ENCODE measurements around the gene SDR39U1.
"Not testable (repeated sequence)": the region's sequence is repeated elsewhere in the genome, so short reads cannot be mapped to it uniquely, and the experiment has no call there.

SDR39U1 gene

GRCh38 chr14:24463017-24463883, 20.7 kb upstream of the SDR39U1 start:
- no peak for ATAC-seq (ENCODE audit: low read depth)
- Mint-ChIP-seq H3K27ac (no peak overlapping the region), H3K36me3 (peaks cover 13% of the 10 kb centered on the region), H3K4me3 (no peak overlapping the region), H3K9me3 (no peaks in the 10 kb centered on the region), H3K4me1 (peaks cover 7% of the 10 kb centered on the region), H3K27me3 (no peaks in the 10 kb centered on the region)
- DNase-seq (ENCODE audit: low spot score in 2 of 2) = no peak

- DNase-seq (ENCODE audit: low spot score in 2 of 2) (no peak), ATAC-seq (ENCODE audit: low read depth) (no peak)
- Mint-ChIP-seq H3K4me3 (no peak overlapping the region), H3K9me3 (no peaks in the 10 kb centered on the region), H3K27ac (no peak overlapping the region), H3K4me1 (peaks cover 7% of the 10 kb centered on the region), H3K27me3 (no peaks in the 10 kb centered on the region), H3K36me3 (peaks cover 12% of the 10 kb centered on the region)
Observed at GRCh38 chr14:24461336-24461735, 18.8 kb upstream of the SDR39U1 start.

DNA sequence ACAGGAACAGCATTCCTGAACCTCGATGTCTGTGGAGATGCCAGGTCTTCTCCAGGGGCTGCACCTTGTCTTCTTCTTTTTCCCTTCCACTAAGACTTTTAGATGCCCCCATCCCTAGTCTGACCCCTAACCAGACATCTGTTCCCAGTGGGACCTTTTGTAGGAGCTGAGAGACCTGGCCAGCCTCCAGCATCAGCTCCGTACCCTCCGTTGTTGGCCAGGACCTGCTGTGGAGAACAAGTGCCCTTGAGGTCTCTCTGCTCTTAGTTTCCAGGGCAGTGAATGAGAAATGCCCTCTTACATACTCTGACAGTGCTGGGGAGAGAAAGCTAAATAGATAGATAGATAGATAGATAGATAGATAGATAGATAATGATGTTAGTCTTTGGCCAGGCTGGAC, 16.8 kb upstream of the SDR39U1 start:
- DNase-seq (ENCODE audit: low spot score in 2 of 2) = no peak
- Mint-ChIP-seq H3K36me3 (peaks cover 13% of the 10 kb centered on the region), H3K27me3 (no peaks in the 10 kb centered on the region), H3K4me3 (no peak overlapping the region), H3K9me3 (no peaks in the 10 kb centered on the region), H3K27ac (no peak overlapping the region), H3K4me1 (peaks cover 4% of the 10 kb centered on the region)
- ATAC-seq (ENCODE audit: low read depth) = no peak

DNA sequence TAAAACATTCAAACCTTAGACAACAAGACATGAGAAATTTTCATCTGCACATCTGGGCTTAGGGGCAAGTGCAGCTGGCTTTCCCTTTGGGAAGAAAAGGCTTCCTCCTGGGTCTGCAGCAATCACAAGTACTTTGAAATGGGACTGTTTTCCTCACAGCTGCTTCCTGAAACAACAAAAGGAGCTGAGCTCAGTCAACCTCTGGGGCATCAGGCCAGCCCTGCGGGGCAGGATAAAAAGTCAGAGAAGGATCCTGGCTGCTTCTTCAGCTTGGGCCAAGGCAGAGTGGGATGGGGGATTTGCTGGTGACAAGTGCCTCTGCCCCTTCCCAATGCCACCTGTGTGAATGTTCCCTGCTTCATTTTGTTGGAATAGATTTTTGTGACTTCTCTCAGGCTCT, 16.2 kb upstream of the SDR39U1 start:
- Mint-ChIP-seq H3K9me3 (peaks cover 5% of the 10 kb centered on the region), H3K27me3 (no peaks in the 10 kb centered on the region), H3K4me3 (no peak overlapping the region), H3K4me1 (peaks cover 2% of the 10 kb centered on the region), H3K36me3 (peaks cover 18% of the 10 kb centered on the region), H3K27ac (no peak overlapping the region)
- no peak for DNase-seq (ENCODE audit: low spot score in 2 of 2)
- ATAC-seq (ENCODE audit: low read depth) = no peak

- H3K4me3 Mint-ChIP-seq = no peak overlapping the region
- peaks cover 26% of the 10 kb centered on the region for H3K36me3 Mint-ChIP-seq
- ATAC-seq (ENCODE audit: low read depth) = no peak
- DNase-seq (ENCODE audit: low spot score in 2 of 2) = no peak
- no peak overlapping the region for H3K27ac Mint-ChIP-seq
- H3K9me3 Mint-ChIP-seq = peaks cover 7% of the 10 kb centered on the region
- no peaks in the 10 kb centered on the region for H3K4me1 Mint-ChIP-seq
- H3K27me3 Mint-ChIP-seq = no peaks in the 10 kb centered on the region
Observed at GRCh38 chr14:24456980-24457379, 14.4 kb upstream of the SDR39U1 start.

DNA sequence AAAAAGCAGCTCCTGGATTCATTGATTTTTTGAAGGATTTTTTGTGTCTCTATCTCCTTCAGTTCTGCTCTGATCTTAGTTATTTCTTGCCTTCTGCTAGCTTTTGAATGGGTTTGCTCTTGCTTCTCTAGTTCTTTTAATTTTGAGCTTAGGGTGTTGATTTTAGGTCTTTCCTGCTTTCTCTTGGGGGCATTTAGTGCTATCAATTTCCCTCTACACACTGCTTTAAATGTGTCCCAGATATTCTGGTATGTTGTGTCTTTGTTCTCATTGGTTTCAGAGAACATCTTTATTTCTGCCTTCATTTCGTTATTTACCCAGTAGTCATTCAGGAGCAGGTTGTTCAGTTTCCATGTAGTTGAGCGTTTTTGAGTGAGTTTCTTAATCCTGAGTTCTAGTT, 8.3 kb upstream of the SDR39U1 start:
- not testable (repeated sequence) for H3K27me3 Mint-ChIP-seq; H3K27ac Mint-ChIP-seq; H3K9me3 Mint-ChIP-seq; H3K4me3 Mint-ChIP-seq; H3K4me1 Mint-ChIP-seq; ATAC-seq (ENCODE audit: low read depth); DNase-seq (ENCODE audit: low spot score in 2 of 2)
- H3K36me3 Mint-ChIP-seq = peaks cover 31% of the 10 kb centered on the region

DNA sequence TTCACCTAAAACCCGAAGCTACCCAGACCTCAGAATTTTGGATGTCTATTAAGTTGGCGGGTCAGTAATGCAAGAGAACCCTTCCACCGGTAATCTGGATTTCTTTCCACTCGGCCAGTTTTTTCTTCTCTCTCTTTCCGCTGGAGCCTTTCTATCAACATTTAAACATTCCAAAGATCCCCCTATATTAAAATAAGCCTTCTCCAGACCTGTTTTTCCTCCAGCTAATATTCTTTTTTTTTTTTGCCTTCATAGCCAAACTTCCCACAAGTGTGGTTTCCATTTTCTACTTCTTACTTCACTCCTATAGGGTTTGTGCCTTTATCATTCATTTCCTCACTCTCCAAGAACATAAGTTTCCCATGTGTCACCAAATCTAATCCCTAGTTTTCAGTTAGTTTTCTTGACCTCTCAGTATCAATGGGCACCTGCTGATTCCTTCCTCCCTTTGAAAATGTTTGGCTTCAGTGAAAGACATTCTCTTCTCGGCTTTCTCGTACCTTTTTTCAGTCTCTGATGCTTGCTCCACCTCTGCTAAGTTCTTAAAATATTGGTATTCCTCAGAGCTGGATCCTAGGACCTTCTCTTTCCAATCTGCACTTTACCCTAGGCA, 583 bp upstream of the SDR39U1 start:
- no peak for ATAC-seq (ENCODE audit: low read depth)
- H3K4me1 Mint-ChIP-seq = peaks cover 13% of the 10 kb centered on the region
- H3K4me3 Mint-ChIP-seq = peak overlapping the region; percentile 88
- DNase-seq (ENCODE audit: low spot score in 2 of 2) = no peak
- H3K9me3 Mint-ChIP-seq = peaks cover 2% of the 10 kb centered on the region
- H3K27ac Mint-ChIP-seq = peak overlapping the region; percentile 92
- peaks cover 16% of the 10 kb centered on the region for H3K36me3 Mint-ChIP-seq
- no peaks in the 10 kb centered on the region for H3K27me3 Mint-ChIP-seq

DNA sequence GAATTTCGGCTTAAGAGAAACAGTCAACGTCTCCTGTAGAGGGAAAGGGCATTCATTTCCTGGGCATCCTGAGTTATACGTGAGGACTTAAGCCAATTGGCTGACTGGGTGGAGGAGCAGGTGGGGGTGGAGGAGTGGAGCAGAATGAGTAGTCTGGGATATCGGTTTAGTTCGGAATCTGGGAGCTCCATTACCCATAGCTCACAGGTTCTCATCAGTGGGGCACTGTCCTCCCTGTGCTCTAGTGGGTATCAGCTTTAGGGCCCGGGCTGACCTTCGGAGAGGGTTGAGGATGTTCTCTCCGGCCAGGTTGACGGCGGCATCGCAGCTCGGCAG, 704 bp downstream of the SDR39U1 start:
- H3K27ac Mint-ChIP-seq = peak overlapping the region; percentile 92
- no peak for DNase-seq (ENCODE audit: low spot score in 2 of 2)
- H3K36me3 Mint-ChIP-seq = peaks cover 17% of the 10 kb centered on the region
- peaks cover 21% of the 10 kb centered on the region for H3K4me1 Mint-ChIP-seq
- H3K9me3 Mint-ChIP-seq = peaks cover 2% of the 10 kb centered on the region
- ATAC-seq (ENCODE audit: low read depth) = no peak
- peak overlapping the region; percentile 88 for H3K4me3 Mint-ChIP-seq
- no peaks in the 10 kb centered on the region for H3K27me3 Mint-ChIP-seq

DNA sequence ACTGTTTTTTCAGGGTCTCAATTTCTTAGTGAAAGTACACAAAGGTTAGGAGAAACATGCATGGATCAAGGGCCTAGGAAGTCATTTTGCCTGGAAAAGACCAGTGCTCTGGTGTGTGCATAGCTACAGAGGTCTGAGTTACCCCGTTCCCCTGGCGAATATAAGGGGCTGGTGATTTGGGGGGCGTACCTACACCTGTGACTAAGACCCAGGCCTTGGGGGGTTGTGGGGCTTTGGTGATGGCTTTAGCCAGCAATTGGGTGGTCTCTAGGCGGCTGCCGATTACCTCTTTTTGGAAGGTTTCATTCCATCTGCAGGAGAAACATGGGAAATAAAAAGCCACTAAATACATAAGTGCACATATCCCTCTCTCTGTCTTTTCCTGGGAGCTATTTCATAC, 1.1 kb downstream of the SDR39U1 start:
- peak overlapping the region; percentile 88 for H3K4me3 Mint-ChIP-seq
- peaks cover 15% of the 10 kb centered on the region for H3K36me3 Mint-ChIP-seq
- H3K27me3 Mint-ChIP-seq = no peaks in the 10 kb centered on the region
- DNase-seq (ENCODE audit: low spot score in 2 of 2) (no peak), ATAC-seq (ENCODE audit: low read depth) (no peak)
- peak overlapping the region; percentile 92 for H3K27ac Mint-ChIP-seq
- no peaks in the 10 kb centered on the region for H3K9me3 Mint-ChIP-seq
- peaks cover 25% of the 10 kb centered on the region for H3K4me1 Mint-ChIP-seq

- DNase-seq (ENCODE audit: low spot score in 2 of 2) = no peak
- H3K4me3 Mint-ChIP-seq = peak overlapping the region; percentile 88
- no peaks in the 10 kb centered on the region for H3K9me3 Mint-ChIP-seq
- peaks cover 13% of the 10 kb centered on the region for H3K36me3 Mint-ChIP-seq
- H3K4me1 Mint-ChIP-seq = peaks cover 28% of the 10 kb centered on the region
- no peak for ATAC-seq (ENCODE audit: low read depth)
- no peak overlapping the region for H3K27ac Mint-ChIP-seq
- no peaks in the 10 kb centered on the region for H3K27me3 Mint-ChIP-seq
Observed at GRCh38 chr14:24440606-24441399, 1.8 kb downstream of the SDR39U1 start.

- Mint-ChIP-seq H3K9me3 (no peaks in the 10 kb centered on the region), H3K27ac (peak overlapping the region; percentile 62), H3K4me3 (no peak overlapping the region), H3K4me1 (peaks cover 36% of the 10 kb centered on the region), H3K27me3 (no peaks in the 10 kb centered on the region), H3K36me3 (peaks cover 14% of the 10 kb centered on the region)
- DNase-seq (ENCODE audit: low spot score in 2 of 2) = no peak
- ATAC-seq (ENCODE audit: low read depth) = no peak
Observed at GRCh38 chr14:24439830-24440605, 2.6 kb downstream of the SDR39U1 start.

- H3K4me1 Mint-ChIP-seq = peaks cover 39% of the 10 kb centered on the region
- H3K4me3 Mint-ChIP-seq = no peak overlapping the region
- peaks cover 17% of the 10 kb centered on the region for H3K36me3 Mint-ChIP-seq
- no peak for DNase-seq (ENCODE audit: low spot score in 2 of 2)
- no peak for ATAC-seq (ENCODE audit: low read depth)
- no peaks in the 10 kb centered on the region for H3K9me3 Mint-ChIP-seq
- no peaks in the 10 kb centered on the region for H3K27me3 Mint-ChIP-seq
- H3K27ac Mint-ChIP-seq = peak overlapping the region; percentile 62
Observed at GRCh38 chr14:24439257-24439656, 3.3 kb downstream of the SDR39U1 start.

- H3K9me3 Mint-ChIP-seq = no peaks in the 10 kb centered on the region
- peaks cover 19% of the 10 kb centered on the region for H3K36me3 Mint-ChIP-seq
Observed at GRCh38 chr14:24438223-24439097, 4.1 kb downstream of the SDR39U1 start.

More at GRCh38 chr14:24438223-24439097, 4.1 kb downstream of the SDR39U1 start:
- ATAC-seq (ENCODE audit: low read depth) (no peak), DNase-seq (ENCODE audit: low spot score in 2 of 2) (no peak)
- H3K27ac Mint-ChIP-seq = no peak overlapping the region
- H3K27me3 Mint-ChIP-seq = no peaks in the 10 kb centered on the region
- peaks cover 38% of the 10 kb centered on the region for H3K4me1 Mint-ChIP-seq
- H3K4me3 Mint-ChIP-seq = no peak overlapping the region
